SK-N-SH (cell line): ENCODE data around the gene TIGAR.

Experiments
- CHD2 ChIP-seq: fragments of 150-350 bp; IDR thresholded peaks from 2 replicates; pipeline ENCODE4 v1.6.1; 2018; ENCODE audit warnings: low read length; ENCODE audit not compliant: partially characterized antibody
- ELF1 ChIP-seq: IDR thresholded peaks from 2 replicates; pipeline ENCODE4 v1.4.0; 2012
- EP300 ChIP-seq, 2 experiments: IDR thresholded peaks; 2 replicates each; pipeline versions ENCODE4 v1.4.0 to v1.6.1; 2012; ENCODE audit warnings: borderline replicate concordance in 1 of 2, low read depth in 1 of 2, low read length in 1 of 2
- EZH2phosphoT487 ChIP-seq: fragments of 200-600 bp; sonication (generic); IDR thresholded peaks from 2 replicates; pipeline ENCODE4 v1.6.1; 2017; ENCODE audit warnings: low read depth, mixed run types, mild to moderate bottlenecking, antibody characterized with exemption, moderate library complexity, borderline replicate concordance
- GABPA ChIP-seq: IDR thresholded peaks from 2 replicates; pipeline ENCODE4 v1.4.0; 2012; ENCODE audit warnings: low read depth, mild to moderate bottlenecking
- MEF2A ChIP-seq: IDR thresholded peaks from 2 replicates; pipeline ENCODE4 v1.4.0; 2012; ENCODE audit warnings: low read depth, borderline replicate concordance
- RAD21 ChIP-seq: IDR thresholded peaks from 2 replicates; pipeline ENCODE4 v1.6.1; 2012; ENCODE audit warnings: mild to moderate bottlenecking, low read length
- RFX5 ChIP-seq: IDR thresholded peaks from 2 replicates; pipeline ENCODE4 v1.6.1; 2012; ENCODE audit warnings: mild to moderate bottlenecking, improper control_type of control experiment, low read length
- SMC3 ChIP-seq: IDR thresholded peaks from 2 replicates; pipeline ENCODE4 v1.6.1; 2012; ENCODE audit warnings: low read depth, low read length, improper control_type of control experiment
- TAF1 ChIP-seq: IDR thresholded peaks from 2 replicates; pipeline ENCODE4 v1.6.1; 2012; ENCODE audit warnings: low read depth, mild to moderate bottlenecking, low read length, moderate library complexity, borderline replicate concordance
- TEAD4 ChIP-seq: IDR thresholded peaks from 2 replicates; pipeline ENCODE4 v1.4.0; 2012; ENCODE audit warnings: mild to moderate bottlenecking, borderline replicate concordance; ENCODE audit not compliant: insufficient read depth
- YY1 ChIP-seq: IDR thresholded peaks from 2 replicates; pipeline ENCODE4 v1.4.0; 2012; ENCODE audit warnings: low read depth, mild to moderate bottlenecking
- TF ChIP-seq, protein P1 (sequence below): fragments of 200-600 bp; sonication (generic); IDR thresholded peaks from 2 replicates; pipeline ENCODE4 v1.6.1; 2017; ENCODE audit warnings: antibody characterized with exemption, mild to moderate bottlenecking, moderate library complexity
- TF ChIP-seq, protein P2 (sequence below): IDR thresholded peaks from 2 replicates; pipeline ENCODE4 v1.4.0; 2012; ENCODE audit warnings: low read depth, borderline replicate concordance

DNA sequence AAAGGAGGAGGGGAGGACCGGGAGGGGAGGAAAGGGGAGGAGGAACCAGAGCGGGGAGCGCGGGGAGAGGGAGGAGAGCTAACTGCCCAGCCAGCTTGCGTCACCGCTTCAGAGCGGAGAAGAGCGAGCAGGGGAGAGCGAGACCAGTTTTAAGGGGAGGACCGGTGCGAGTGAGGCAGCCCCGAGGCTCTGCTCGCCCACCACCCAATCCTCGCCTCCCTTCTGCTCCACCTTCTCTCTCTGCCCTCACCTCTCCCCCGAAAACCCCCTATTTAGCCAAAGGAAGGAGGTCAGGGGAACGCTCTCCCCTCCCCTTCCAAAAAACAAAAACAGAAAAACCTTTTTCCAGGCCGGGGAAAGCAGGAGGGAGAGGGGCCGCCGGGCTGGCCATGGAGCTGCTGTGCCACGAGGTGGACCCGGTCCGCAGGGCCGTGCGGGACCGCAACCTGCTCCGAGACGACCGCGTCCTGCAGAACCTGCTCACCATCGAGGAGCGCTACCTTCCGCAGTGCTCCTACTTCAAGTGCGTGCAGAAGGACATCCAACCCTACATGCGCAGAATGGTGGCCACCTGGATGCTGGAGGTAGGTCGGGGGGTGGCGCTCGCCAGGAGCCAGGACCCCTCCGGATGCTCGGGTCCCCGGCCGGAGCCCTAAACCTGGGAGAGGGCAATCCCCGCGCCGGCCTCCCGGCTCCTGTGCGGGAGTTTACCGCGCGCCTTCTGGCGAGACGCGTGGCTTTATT, 47.2 kb upstream of the TIGAR start, which contains the start of gene CCND2:
- no peak for TF ChIP-seq TAF1
- no peak for TF ChIP-seq GABPA
- TF ChIP-seq, protein P1, sequence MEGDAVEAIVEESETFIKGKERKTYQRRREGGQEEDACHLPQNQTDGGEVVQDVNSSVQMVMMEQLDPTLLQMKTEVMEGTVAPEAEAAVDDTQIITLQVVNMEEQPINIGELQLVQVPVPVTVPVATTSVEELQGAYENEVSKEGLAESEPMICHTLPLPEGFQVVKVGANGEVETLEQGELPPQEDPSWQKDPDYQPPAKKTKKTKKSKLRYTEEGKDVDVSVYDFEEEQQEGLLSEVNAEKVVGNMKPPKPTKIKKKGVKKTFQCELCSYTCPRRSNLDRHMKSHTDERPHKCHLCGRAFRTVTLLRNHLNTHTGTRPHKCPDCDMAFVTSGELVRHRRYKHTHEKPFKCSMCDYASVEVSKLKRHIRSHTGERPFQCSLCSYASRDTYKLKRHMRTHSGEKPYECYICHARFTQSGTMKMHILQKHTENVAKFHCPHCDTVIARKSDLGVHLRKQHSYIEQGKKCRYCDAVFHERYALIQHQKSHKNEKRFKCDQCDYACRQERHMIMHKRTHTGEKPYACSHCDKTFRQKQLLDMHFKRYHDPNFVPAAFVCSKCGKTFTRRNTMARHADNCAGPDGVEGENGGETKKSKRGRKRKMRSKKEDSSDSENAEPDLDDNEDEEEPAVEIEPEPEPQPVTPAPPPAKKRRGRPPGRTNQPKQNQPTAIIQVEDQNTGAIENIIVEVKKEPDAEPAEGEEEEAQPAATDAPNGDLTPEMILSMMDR = no peak
- TF ChIP-seq TEAD4 = no peak
- TF ChIP-seq YY1 = no peak
- no peak for TF ChIP-seq RFX5
- TF ChIP-seq EP300 (IDR thresholded peaks at IDR 0.05; ENCODE audit: borderline replicate concordance in 1 of 2, low read depth in 1 of 2, low read length in 1 of 2) = no peak
- no peak for TF ChIP-seq CHD2
- no peak for TF ChIP-seq EZH2phosphoT487
- TF ChIP-seq SMC3 = no peak
- no peak for TF ChIP-seq MEF2A
- TF ChIP-seq RAD21 = no peak
- TF ChIP-seq, protein P2, sequence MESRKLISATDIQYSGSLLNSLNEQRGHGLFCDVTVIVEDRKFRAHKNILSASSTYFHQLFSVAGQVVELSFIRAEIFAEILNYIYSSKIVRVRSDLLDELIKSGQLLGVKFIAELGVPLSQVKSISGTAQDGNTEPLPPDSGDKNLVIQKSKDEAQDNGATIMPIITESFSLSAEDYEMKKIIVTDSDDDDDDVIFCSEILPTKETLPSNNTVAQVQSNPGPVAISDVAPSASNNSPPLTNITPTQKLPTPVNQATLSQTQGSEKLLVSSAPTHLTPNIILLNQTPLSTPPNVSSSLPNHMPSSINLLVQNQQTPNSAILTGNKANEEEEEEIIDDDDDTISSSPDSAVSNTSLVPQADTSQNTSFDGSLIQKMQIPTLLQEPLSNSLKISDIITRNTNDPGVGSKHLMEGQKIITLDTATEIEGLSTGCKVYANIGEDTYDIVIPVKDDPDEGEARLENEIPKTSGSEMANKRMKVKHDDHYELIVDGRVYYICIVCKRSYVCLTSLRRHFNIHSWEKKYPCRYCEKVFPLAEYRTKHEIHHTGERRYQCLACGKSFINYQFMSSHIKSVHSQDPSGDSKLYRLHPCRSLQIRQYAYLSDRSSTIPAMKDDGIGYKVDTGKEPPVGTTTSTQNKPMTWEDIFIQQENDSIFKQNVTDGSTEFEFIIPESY = no peak
- TF ChIP-seq ELF1 = no peak
